GM23248 (cell line): ENCODE results near the gene KLF13. TPM values are rescaled to one million over a fixed set of nuclear protein-coding genes. Genes with fewer than 3 reads are reported as not detected.

Experiments used
- DNase-seq: peaks from one replicate; pipeline ENCODE4 v3.0.0-alpha.2; 2015
- H2AFZ ChIP-seq: fragments of 200-600 bp; sonication (generic); 2 replicates; pipeline ENCODE4 v1.6.1; 2016; ENCODE audit warnings: antibody characterized with exemption
- H3F3A ChIP-seq: fragments of 200-600 bp; sonication (generic); 2 replicates; pipeline ENCODE4 v1.6.1; 2016; ENCODE audit warnings: mild to moderate bottlenecking, antibody characterized with exemption, mixed run types; ENCODE audit not compliant: insufficient read depth
- H3K27ac ChIP-seq: fragments of 200-600 bp; sonication (generic); 2 replicates; pipeline ENCODE4 v1.5.1; 2016; ENCODE audit warnings: mild to moderate bottlenecking
- H3K27me3 ChIP-seq: fragments of 200-600 bp; sonication (generic); replicated peaks from 2 replicates; pipeline ENCODE4 v1.6.1; 2016; ENCODE audit warnings: mild to moderate bottlenecking; ENCODE audit not compliant: insufficient read depth
- H3K36me3 ChIP-seq: fragments of 200-600 bp; sonication (generic); 2 replicates; pipeline ENCODE4 v1.6.1; 2016; ENCODE audit warnings: low read depth, mild to moderate bottlenecking
- H3K4me1 ChIP-seq: fragments of 200-600 bp; sonication (generic); 2 replicates; pipeline ENCODE4 v1.6.1; 2016; ENCODE audit warnings: mild to moderate bottlenecking; ENCODE audit not compliant: insufficient read depth
- H3K4me2 ChIP-seq: fragments of 200-600 bp; sonication (generic); one replicate; pipeline ENCODE4 v1.6.1; 2016; ENCODE audit warnings: mild to moderate bottlenecking; ENCODE audit not compliant: unreplicated experiment
- H3K4me3 ChIP-seq: fragments of 200-600 bp; sonication (generic); 2 replicates; pipeline ENCODE4 v1.5.1; 2016; ENCODE audit warnings: mild to moderate bottlenecking
- H3K79me2 ChIP-seq: fragments of 200-600 bp; sonication (generic); 2 replicates; pipeline ENCODE4 v1.6.1; 2016; ENCODE audit warnings: mild to moderate bottlenecking; ENCODE audit not compliant: insufficient read depth
- H3K9ac ChIP-seq: fragments of 200-600 bp; sonication (generic); 2 replicates; pipeline ENCODE4 v1.6.1; 2016; ENCODE audit warnings: mild to moderate bottlenecking
- H3K9me2 ChIP-seq: fragments of 200-600 bp; sonication (generic); 2 replicates; pipeline ENCODE4 v1.6.1; 2016; ENCODE audit warnings: mixed run types, mild to moderate bottlenecking, moderate library complexity; ENCODE audit not compliant: insufficient read depth
- H3K9me3 ChIP-seq: fragments of 200-600 bp; sonication (generic); one replicate; pipeline ENCODE4 v1.6.1; 2017; ENCODE audit warnings: low read depth
- H4K20me1 ChIP-seq: fragments of 200-600 bp; sonication (generic); 2 replicates; pipeline ENCODE4 v1.6.0; 2016; ENCODE audit not compliant: insufficient read depth
- EZH2 ChIP-seq: fragments of 200-600 bp; sonication (generic); IDR thresholded peaks from 2 replicates; pipeline ENCODE4 v1.6.1; 2018; ENCODE audit warnings: antibody characterized with exemption, mild to moderate bottlenecking; ENCODE audit not compliant: insufficient read depth, poor library complexity, severe bottlenecking
- EZH2phosphoT487 ChIP-seq: fragments of 200-600 bp; sonication (generic); IDR thresholded peaks from 2 replicates; pipeline ENCODE4 v1.6.1; 2018; ENCODE audit warnings: antibody characterized with exemption, moderate library complexity, mild to moderate bottlenecking, low read depth; ENCODE audit not compliant: insufficient read depth
- WGBS, 2 experiments: methylation state at CpG; one replicate each; pipeline ENCODE4 v1.1.6; 2015 to 2017; ENCODE audit warnings: low lambda C conversion rate in 2 of 2, low coverage in 1 of 2; ENCODE audit errors: missing lambda C conversion rate in 2 of 2; 5-methylcytosine and 5-hydroxymethylcytosine counted together
- in situ Hi-C: fragments of 300-500 bp; cut with MboI; formaldehyde crosslinking; loops from 2 replicates; pipeline ENCODE4 v1.15.0; 2020
- polyA plus RNA-seq: library from polyadenylated mRNA; unstranded; fragments of >200 nt; fragmentation: Nextera tagmentation; extraction: Ambion mirVana; gene quantifications from 2 replicates; pipeline ENCODE4 v1.2.1, GENCODE V29; 2016
- total RNA-seq: library from RNA; depleted of rRNA; stranded (reverse); fragments of >200 nt; shearing (Covaris generic); gene quantifications from 2 replicates; pipeline ENCODE4 v1.2.3, GENCODE V29; 2014

The KLF13 gene
- total and polyA plus RNA-seq, 2 experiments from 2014 or later = 8.0 to 38.9 TPM

- Histone ChIP-seq H3K79me2 (peaks cover 99% of the 10 kb centered on the region), H3K4me2 (no peak overlapping the region), H3K9me2 (no peaks in the 10 kb centered on the region), H3K9ac (no peak overlapping the region), H3K27me3 (no peaks in the 10 kb centered on the region), H3F3A (peaks cover 27% of the 10 kb centered on the region), H3K27ac (no peak overlapping the region), H3K9me3 (no peaks in the 10 kb centered on the region), H3K36me3 (no peaks in the 10 kb centered on the region), H3K4me1 (peaks cover 28% of the 10 kb centered on the region), H2AFZ (no peak overlapping the region), H3K4me3 (no peak overlapping the region), H4K20me1 (peaks cover 4% of the 10 kb centered on the region)
- TF ChIP-seq EZH2 (no peak), EZH2phosphoT487 (no peak)
- 91 to 93% methylated on average over 7 of the region's 7 CpGs for WGBS, 2 experiments
- in situ Hi-C loops = no loop called here
- no peak for DNase-seq
Observed at GRCh38 chr15:31340592-31340991, 14.0 kb downstream of the KLF13 start.

- Histone ChIP-seq H3K79me2 (peaks cover 99% of the 10 kb centered on the region), H3K36me3 (no peaks in the 10 kb centered on the region), H3F3A (peaks cover 27% of the 10 kb centered on the region), H3K4me2 (no peak overlapping the region), H3K4me1 (peaks cover 28% of the 10 kb centered on the region), H3K4me3 (no peak overlapping the region), H2AFZ (no peak overlapping the region), H3K27me3 (no peaks in the 10 kb centered on the region), H3K9ac (no peak overlapping the region), H4K20me1 (peaks cover 4% of the 10 kb centered on the region), H3K27ac (no peak overlapping the region), H3K9me3 (no peaks in the 10 kb centered on the region), H3K9me2 (no peaks in the 10 kb centered on the region)
- no peak for DNase-seq
- WGBS, 2 experiments = 83 to 88% methylated on average over 4 of the region's 4 CpGs
- in situ Hi-C loops = no loop called here
- TF ChIP-seq EZH2phosphoT487 = no peak
- TF ChIP-seq EZH2 = no peak
Observed at GRCh38 chr15:31341071-31341470, 14.4 kb downstream of the KLF13 start.

GRCh38 chr15:31341496-31342195, 15.0 kb downstream of the KLF13 start:
- Histone ChIP-seq H4K20me1 (peaks cover 4% of the 10 kb centered on the region), H3K36me3 (no peaks in the 10 kb centered on the region), H3K27ac (no peak overlapping the region), H3K4me2 (no peak overlapping the region), H3K27me3 (no peaks in the 10 kb centered on the region), H3F3A (peaks cover 27% of the 10 kb centered on the region), H3K9ac (no peak overlapping the region), H2AFZ (no peak overlapping the region), H3K9me3 (no peaks in the 10 kb centered on the region), H3K4me1 (peaks cover 28% of the 10 kb centered on the region), H3K4me3 (no peak overlapping the region), H3K9me2 (no peaks in the 10 kb centered on the region), H3K79me2 (peaks cover 99% of the 10 kb centered on the region)
- no peak for DNase-seq
- in situ Hi-C loops = no loop called here
- 94 to 97% methylated on average over 4 of the region's 4 CpGs for WGBS, 2 experiments
- TF ChIP-seq EZH2phosphoT487 (no peak), EZH2 (no peak)

GRCh38 chr15:31342381-31342780, 15.7 kb downstream of the KLF13 start:
- no peak for DNase-seq
- TF ChIP-seq EZH2 = no peak
- TF ChIP-seq EZH2phosphoT487 = no peak
- WGBS, 2 experiments = 94 to 95% methylated on average over 11 of the region's 11 CpGs
- Histone ChIP-seq H2AFZ (no peak overlapping the region), H3K9me2 (no peaks in the 10 kb centered on the region), H3F3A (peaks cover 27% of the 10 kb centered on the region), H3K36me3 (no peaks in the 10 kb centered on the region), H4K20me1 (peaks cover 4% of the 10 kb centered on the region), H3K4me1 (peaks cover 28% of the 10 kb centered on the region), H3K4me2 (no peak overlapping the region), H3K9ac (no peak overlapping the region), H3K27ac (no peak overlapping the region), H3K4me3 (no peak overlapping the region), H3K9me3 (no peaks in the 10 kb centered on the region), H3K27me3 (no peaks in the 10 kb centered on the region), H3K79me2 (peaks cover 99% of the 10 kb centered on the region)
- in situ Hi-C loops = no loop called here
